Esophagus mucosa (tissue), 1 donor: Measurements from ENCODE around the gene PAQR7. TPM values are rescaled to one million over a fixed set of nuclear protein-coding genes. Genes with fewer than 3 reads are reported as not detected.

ENCODE experiments used
- ATAC-seq: fragments of 200-7000 bp; cut with Tn5 transposase; one replicate; pipeline ENCODE4 v1.9.1; 2020
- total RNA-seq: library from RNA; stranded (reverse); gene quantifications from one replicate; pipeline ENCODE4 v1.2.4, GENCODE V29; 2023
- donor health status: DM: yes; HTN: yes; CAD: no.

Gene PAQR7, protein sequence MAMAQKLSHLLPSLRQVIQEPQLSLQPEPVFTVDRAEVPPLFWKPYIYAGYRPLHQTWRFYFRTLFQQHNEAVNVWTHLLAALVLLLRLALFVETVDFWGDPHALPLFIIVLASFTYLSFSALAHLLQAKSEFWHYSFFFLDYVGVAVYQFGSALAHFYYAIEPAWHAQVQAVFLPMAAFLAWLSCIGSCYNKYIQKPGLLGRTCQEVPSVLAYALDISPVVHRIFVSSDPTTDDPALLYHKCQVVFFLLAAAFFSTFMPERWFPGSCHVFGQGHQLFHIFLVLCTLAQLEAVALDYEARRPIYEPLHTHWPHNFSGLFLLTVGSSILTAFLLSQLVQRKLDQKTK
- 11.1 TPM for total RNA-seq

DNA sequence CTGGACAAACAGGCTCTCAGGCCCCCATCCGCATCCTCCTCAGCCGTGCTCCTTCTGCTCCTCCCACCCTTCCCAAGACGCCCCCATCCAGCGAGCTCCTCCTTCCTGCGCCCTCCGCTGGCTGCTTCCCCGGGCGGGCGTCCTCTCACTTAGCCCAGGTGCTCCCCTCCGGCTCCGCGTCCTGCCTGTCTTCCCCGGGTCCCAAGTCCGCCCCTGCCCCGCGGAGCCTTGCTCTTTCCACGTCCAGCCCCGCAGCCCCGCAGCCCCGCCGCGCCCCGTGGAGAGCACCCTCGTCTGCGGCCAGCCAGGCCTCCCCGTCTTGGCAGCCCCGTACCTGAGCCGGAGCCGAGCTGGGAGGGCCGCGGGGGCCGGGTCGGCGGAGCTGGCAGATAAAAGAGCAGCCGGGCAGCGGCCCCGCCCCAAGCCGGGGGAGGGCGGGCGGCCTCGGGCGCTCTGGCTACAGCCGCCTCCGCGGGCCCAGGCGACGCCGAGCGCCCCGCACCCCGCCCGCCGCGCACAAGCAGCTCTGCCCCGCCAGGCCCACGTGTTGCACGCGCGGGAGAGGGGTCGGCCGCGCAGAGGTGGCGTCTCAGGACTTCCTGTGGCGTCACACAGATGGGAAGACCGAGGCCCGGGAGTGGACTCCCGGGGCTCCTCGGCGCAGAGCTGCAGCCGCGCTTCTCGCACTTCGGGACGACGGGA lies at the start of gene PAQR7:
Gene PAQR7 (minus strand): TSS at position 555 of the 702 bp plus-strand sequence. CDS start 11,869 bp downstream, outside the sequence.
- ATAC-seq, result peak; percentile 68

GRCh38 chr1:25924454-25924853 lies 48.9 kb upstream of the PAQR7 start:
- no peak for ATAC-seq

DNA sequence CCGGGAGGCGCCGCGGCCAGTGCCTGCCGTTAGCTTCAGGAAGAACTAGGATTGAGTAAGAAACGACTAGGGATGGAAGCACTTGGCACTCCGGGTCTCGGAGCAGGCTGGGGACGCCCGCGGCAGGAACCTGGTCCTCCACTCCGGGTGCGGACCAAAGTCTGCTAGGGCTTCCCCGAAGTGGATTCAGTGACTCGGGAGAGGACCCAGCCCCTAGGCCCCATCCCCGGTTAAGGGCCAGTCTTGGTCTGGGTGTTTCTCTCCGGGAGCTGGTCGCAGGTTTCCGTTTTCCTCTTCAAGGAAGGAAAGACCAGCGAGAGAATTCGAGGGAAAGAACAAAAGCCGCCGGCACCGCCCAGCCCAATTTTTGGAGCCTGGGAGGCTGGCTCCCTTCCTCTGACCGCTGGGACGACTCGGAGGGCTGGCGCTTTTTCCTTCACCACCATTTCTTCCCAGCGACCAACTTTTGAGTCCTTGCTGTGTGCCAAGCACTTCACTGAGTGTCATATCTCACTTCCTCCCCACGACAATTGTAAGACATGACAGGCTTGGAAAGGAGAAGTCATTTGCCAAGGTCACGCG lies 47.6 kb upstream of the PAQR7 start:
- ATAC-seq, result peak; percentile 55

DNA sequence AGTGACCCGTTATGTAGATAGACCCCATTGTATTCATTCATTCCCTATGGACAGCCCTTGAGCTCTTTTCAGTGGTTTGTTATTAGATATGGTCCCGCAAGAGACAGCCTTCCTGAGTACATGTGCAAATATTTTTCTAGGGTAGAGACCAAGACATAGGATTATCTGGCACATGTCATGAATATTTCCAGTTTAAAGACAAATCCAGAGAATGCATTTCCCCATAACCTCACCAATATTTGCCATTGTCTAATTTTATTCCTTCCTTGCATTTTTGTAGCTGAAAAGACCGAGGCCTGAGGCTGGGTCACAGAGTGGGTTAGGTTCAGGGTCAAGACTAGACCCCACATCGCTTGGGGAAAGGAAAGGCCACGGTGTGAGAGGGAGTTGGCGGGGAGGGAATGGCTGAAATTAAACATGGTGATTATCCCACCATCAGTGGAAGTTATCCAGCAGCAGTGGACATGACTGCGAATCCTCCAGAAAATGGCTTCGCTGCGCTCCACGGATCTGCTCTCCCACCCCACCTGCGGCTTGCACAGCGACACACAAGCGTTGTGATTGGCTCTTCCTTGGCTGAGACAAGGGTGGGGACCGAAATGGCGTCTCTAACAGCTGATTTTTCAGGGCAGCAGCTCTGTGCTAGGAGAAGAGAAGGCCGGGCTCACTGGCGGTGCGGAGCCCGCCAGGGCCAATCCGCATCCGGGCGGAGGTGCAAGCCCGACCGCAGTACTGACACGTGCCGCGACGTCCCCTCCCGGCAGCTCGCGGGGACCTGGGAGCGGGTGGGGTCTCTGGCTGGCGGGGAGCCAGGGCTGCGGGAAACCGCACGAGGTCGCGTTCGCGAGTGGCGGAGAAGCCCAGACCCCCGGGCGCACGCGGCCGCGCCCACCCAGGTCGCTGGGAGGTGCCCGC lies 46.8 kb upstream of the PAQR7 start:
- ATAC-seq, result peak; percentile 70

DNA sequence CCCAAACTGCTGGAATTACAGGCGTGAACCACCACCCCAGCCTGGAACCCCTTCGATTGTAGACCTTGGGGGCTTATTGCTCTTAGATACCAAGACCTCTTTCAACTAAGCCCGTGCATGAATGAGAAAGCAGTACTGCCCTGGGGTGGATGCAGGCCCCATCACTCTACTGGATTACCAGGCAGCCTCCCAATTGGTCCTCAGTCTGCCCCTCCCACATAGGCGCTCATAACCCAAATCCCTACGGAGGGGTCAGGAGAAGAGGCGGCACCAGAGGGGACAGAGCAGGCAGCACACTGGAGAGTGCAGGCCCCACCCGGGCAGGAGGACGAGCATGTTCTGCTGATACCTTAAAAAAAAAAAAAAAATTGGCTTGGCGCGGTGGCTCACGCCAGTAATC lies 43.1 kb upstream of the PAQR7 start:
- ATAC-seq, result no peak

DNA sequence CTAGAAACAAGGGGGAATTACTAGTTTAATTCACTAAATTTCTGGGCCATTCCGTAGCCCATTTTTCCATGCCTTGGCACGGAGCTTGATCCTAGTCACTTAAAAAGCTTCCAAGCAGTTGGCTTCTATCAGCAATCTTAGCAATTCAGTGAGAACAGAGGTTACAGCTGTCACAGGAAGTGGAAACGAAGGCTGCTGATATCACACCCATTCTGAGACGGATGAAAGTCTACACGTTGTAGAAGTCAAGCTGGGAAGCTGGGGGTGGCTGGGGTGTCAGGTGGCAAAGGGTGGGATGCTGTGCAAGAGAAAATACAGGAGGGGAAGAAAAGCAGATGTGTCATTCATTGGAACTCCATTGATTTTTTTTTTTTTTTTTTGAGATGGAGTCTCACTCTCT lies 42.5 kb upstream of the PAQR7 start:
- ATAC-seq, result no peak

- ATAC-seq, result no peak
Measured at GRCh38 chr1:25916460-25916859, 41.0 kb upstream of the PAQR7 start.

DNA sequence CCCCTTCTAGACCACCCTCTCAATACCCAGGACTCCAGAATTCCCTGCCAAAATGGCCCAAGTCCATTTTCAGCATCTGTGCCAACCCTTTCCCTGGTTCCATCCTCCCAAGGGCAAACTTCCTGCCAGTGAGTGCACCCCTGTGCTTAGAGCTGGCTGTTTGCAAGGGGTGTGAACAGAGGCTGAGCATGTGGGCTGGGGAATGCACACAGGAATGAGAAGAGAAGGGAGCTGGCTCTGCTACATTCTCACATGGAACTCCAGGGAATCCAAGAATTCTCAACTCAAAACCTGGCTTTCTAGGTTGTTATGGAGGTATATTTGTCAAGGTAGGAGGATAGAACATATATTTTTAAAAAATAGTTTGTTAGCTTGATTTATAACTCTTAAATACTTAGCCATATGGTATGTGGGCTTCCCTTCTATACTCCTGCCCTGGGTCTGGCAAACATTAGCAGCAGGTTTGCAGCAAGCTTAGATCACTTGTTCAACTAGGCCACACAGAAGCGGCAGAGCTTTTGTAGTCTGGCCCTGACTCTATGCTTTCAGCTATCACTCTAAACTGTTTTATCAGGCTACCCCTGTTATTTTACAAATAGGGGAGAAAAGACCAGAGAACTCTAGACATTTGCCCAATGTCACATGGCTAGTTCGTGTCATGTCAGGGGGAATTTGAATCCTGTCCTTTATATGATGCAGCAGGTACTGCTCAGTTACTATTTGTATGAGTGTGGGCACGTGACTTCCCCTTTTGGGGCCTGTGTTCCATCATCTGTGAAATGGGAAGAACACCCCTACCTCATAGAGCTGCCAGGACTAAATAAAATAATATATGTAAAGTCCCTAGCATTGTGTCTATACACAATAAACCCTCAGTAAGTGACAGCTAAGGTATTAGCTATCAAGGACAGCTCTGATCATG lies 38.8 kb upstream of the PAQR7 start:
- ATAC-seq, result no peak

DNA sequence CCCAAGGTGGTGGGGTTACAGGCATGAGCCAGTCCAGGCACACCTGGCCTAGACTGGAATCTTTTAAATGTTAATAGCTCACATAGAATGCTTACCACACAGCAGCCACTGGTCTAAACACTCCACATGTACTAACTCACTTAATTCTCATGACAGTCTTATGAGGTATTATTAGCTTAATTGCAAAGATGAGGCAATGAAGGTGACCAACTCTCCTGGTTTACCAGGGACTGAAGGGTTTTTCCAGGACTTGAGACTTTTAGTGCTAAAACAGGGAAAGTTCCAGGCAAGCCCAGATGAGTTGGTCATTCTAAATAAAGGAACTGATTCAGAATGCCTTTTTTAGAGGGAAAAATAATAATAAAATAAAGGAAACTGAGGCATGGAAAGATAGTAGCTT lies 37.7 kb upstream of the PAQR7 start:
- ATAC-seq, result no peak

- no peak for ATAC-seq
Measured at GRCh38 chr1:25912076-25912831, 36.7 kb upstream of the PAQR7 start.

- no peak for ATAC-seq
Measured at GRCh38 chr1:25911162-25911561, 35.7 kb upstream of the PAQR7 start.

- ATAC-seq, result no peak
Measured at GRCh38 chr1:25909040-25909439, 33.5 kb upstream of the PAQR7 start.

GRCh38 chr1:25908161-25908560 lies 32.7 kb upstream of the PAQR7 start:
- no peak for ATAC-seq

- ATAC-seq, result no peak
Measured at GRCh38 chr1:25907601-25908000, 32.1 kb upstream of the PAQR7 start.

GRCh38 chr1:25906644-25907300 lies 31.3 kb upstream of the PAQR7 start:
- peak; percentile 54 for ATAC-seq

GRCh38 chr1:25905680-25906643 lies 30.5 kb upstream of the PAQR7 start, which contains the start of gene STMN1:
Gene STMN1 (minus strand): TSS chr1:25906419. CDS start chr1:25904676, 1,743 bp downstream.
- peak; percentile 80 for ATAC-seq

GRCh38 chr1:25904943-25905679 lies 29.6 kb upstream of the PAQR7 start:
- ATAC-seq, result peak; percentile 90

- ATAC-seq, result no peak
Measured at GRCh38 chr1:25903986-25904385, 28.5 kb upstream of the PAQR7 start.
